ENCODE measurements around the gene ZNF160. TPM values are rescaled to one million over a fixed set of nuclear protein-coding genes. Genes with fewer than 3 reads are reported as not detected.

The ZNF160 gene
- total and polyA plus RNA-seq, 2 experiments from 2014 or later: 53.8 to 110 TPM

DNA sequence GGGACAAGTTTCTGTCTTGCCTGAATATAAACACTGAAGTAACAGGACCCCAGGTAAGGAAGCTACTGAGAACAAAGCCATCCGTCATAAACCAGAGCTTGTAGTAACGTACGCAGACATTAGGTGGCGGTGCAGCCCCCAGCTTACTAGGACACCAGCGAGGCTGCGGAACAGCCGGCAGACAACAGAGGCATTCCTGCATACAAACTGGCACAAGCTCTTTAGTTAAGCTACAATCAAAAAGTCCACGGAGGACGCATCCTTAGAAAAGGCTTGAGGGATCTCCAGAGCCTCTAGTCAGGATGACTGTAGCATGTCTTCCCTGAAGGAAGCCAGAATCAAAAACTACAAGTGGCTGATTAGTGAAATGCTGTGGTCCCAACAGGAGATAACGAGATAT lies 26.2 kb downstream of the ZNF160 start:
- DNase-seq (ENCODE audit: low read depth in 1 of 2, low spot score in 1 of 2): peak; percentile 81 to 82
- H3K27ac ChIP-seq: no peak overlapping the region
- no peak overlapping the region for H3K4me3 ChIP-seq
- H3K9me3 ChIP-seq (ENCODE audit: low read depth): no peaks in the 10 kb centered on the region
- H3K4me1 ChIP-seq (ENCODE audit: low read depth): no peaks in the 10 kb centered on the region
- H3K27me3 ChIP-seq: no peaks in the 10 kb centered on the region
- peaks cover 29% of the 10 kb centered on the region for H3K36me3 ChIP-seq
- TF ChIP-seq, protein P1, sequence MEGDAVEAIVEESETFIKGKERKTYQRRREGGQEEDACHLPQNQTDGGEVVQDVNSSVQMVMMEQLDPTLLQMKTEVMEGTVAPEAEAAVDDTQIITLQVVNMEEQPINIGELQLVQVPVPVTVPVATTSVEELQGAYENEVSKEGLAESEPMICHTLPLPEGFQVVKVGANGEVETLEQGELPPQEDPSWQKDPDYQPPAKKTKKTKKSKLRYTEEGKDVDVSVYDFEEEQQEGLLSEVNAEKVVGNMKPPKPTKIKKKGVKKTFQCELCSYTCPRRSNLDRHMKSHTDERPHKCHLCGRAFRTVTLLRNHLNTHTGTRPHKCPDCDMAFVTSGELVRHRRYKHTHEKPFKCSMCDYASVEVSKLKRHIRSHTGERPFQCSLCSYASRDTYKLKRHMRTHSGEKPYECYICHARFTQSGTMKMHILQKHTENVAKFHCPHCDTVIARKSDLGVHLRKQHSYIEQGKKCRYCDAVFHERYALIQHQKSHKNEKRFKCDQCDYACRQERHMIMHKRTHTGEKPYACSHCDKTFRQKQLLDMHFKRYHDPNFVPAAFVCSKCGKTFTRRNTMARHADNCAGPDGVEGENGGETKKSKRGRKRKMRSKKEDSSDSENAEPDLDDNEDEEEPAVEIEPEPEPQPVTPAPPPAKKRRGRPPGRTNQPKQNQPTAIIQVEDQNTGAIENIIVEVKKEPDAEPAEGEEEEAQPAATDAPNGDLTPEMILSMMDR (IDR thresholded peaks at IDR 0.05; ENCODE audit: low read depth, low read length): peak; percentile 87

DNA sequence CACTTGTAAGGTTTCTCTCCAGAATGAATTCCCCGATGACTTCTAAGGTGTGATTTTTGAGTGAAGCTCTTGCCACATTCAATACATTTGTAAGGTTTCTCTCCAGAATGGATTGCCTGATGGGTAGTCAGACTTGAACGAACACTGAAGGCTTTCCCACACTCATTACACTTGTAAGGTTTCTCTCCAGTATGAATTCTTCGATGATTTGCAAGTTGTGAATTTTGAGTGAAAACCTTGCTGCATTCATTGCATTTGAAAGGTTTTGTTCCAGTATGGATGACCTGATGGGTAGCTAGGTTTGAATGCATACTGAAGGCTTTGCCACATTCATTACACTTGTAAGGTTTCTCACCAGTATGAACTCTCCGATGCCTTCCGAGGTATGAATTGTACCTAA lies 34.4 kb downstream of the ZNF160 start:
- Histone ChIP-seq H3K9me3 (ENCODE audit: low read depth) (peaks cover 6% of the 10 kb centered on the region), H3K36me3 (peaks cover 59% of the 10 kb centered on the region), H3K4me3 (no peak overlapping the region), H3K27ac (no peak overlapping the region), H3K27me3 (no peaks in the 10 kb centered on the region), H3K4me1 (ENCODE audit: low read depth) (no peaks in the 10 kb centered on the region)
- DNase-seq (ENCODE audit: low read depth in 1 of 2, low spot score in 1 of 2): no peak
- TF ChIP-seq, protein P1 (IDR thresholded peaks at IDR 0.05; ENCODE audit: low read depth, low read length): no peak

DNA sequence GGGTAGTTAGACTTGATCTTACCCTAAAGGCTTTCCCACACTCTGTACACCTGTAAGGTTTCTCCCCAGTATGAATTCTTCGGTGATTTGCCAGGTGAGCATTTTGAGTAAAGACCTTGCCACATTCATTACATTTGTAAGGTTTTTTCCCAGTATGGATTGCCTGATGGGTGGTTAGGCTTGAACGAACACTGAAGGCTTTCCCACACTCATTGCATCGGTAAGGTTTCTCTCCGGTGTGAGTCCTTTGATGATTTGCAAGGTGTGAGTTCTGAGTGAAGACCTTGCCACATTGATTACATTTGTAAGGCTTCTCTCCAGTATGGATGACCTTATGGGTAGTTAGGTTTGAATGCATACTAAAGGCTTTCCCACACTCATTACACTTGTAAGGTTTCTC lies 35.0 kb downstream of the ZNF160 start:
- TF ChIP-seq, protein P1 (IDR thresholded peaks at IDR 0.05; ENCODE audit: low read depth, low read length): no peak
- Histone ChIP-seq H3K4me3 (no peak overlapping the region), H3K27me3 (no peaks in the 10 kb centered on the region), H3K36me3 (peaks cover 52% of the 10 kb centered on the region), H3K9me3 (ENCODE audit: low read depth) (peaks cover 6% of the 10 kb centered on the region), H3K4me1 (ENCODE audit: low read depth) (no peaks in the 10 kb centered on the region), H3K27ac (no peak overlapping the region)
- DNase-seq (ENCODE audit: low read depth in 1 of 2, low spot score in 1 of 2): no peak

GRCh38 chr19:53057904-53058580 lies 45.2 kb downstream of the ZNF160 start:
- peak overlapping the region; percentile 28 for H3K4me3 ChIP-seq
- H3K27ac ChIP-seq: no peak overlapping the region
- TF ChIP-seq, protein P1 (IDR thresholded peaks at IDR 0.05; ENCODE audit: low read depth, low read length): no peak
- H3K9me3 ChIP-seq (ENCODE audit: low read depth): no peaks in the 10 kb centered on the region
- H3K4me1 ChIP-seq (ENCODE audit: low read depth): peaks cover 7% of the 10 kb centered on the region
- peak; percentile 15 to 82 for DNase-seq (ENCODE audit: low read depth in 1 of 2, low spot score in 1 of 2)
- no peaks in the 10 kb centered on the region for H3K36me3 ChIP-seq
- H3K27me3 ChIP-seq: no peaks in the 10 kb centered on the region

DNA sequence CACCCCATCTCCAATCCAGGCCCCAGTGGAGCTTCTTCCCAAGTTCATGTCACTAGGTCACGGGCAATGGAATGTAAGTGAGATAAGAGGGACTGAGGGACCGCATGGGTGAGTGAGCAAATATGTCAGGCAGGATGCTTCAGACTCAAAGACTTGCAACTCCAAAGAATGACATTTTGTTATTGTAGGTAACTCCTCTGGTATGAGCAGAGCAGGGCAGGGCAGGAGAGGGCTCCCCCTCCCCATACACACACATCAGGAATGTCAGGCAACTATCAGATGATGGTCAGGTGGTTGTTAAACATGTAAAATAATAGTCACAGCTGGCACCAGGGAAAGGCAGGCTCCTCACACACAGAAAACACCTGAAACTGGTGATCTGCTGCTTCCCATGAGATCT lies 48.1 kb downstream of the ZNF160 start:
- H3K9me3 ChIP-seq (ENCODE audit: low read depth): no peaks in the 10 kb centered on the region

More for the DNA sequence above, 48.1 kb downstream of the ZNF160 start:
- H3K4me3 ChIP-seq: no peak overlapping the region
- no peaks in the 10 kb centered on the region for H3K27me3 ChIP-seq
- no peaks in the 10 kb centered on the region for H3K36me3 ChIP-seq
- peak in 1 of 2 donors; percentile 18 for DNase-seq (ENCODE audit: low read depth in 1 of 2, low spot score in 1 of 2)
- peaks cover 7% of the 10 kb centered on the region for H3K4me1 ChIP-seq (ENCODE audit: low read depth)
- TF ChIP-seq, protein P1 (IDR thresholded peaks at IDR 0.05; ENCODE audit: low read depth, low read length): no peak
- peak overlapping the region; percentile 48 for H3K27ac ChIP-seq

All from cardiac muscle cell (in vitro differentiated cells and primary cell).